HepG2 (cell line): ENCODE data around the gene SYAP1. TPM values are rescaled to one million over a fixed set of nuclear protein-coding genes. Genes with fewer than 3 reads are reported as not detected.

ENCODE experiments used
- ATAC-seq: fragments of 200-7000 bp; cut with Tn5 transposase; 3 replicates; pipeline ENCODE4 v1.9.1; 2020; ENCODE audit warnings: mild to moderate bottlenecking, moderate library complexity
- BruUV-seq: library from RNA; stranded (reverse); fragments of 400-500 nt; replicated peaks from 2 replicates; lab custom pipeline; 2021; lab: Mats Ljungman, UMichigan
- CTCF ChIA-PET: fragments of 300-600 bp; formaldehyde crosslinking; extraction: SDS; loops from one replicate; lab custom pipeline; 2021; ENCODE audit warnings: low total read pairs, inconsistent platforms, low intra/inter-chr PET ratio; lab: Yijun Ruan, JAX
- POLR2A ChIA-PET: fragments of 350-600 bp; sonication (Branson Sonifier 250); formaldehyde crosslinking; loops from one replicate; lab custom pipeline; 2020; ENCODE audit warnings: antibody characterized with exemption, inconsistent platforms; lab: Yijun Ruan, JAX
- DNase-seq: peaks from one replicate; pipeline ENCODE4 v3.0.0-alpha.2; 2015; ENCODE audit warnings: low spot score
- FAIRE-seq: peaks from 3 replicates; lab custom pipeline; 2011; peaks lifted over from hg19 to GRCh38; lab: Jason Lieb, UNC
- H2AFZ ChIP-seq: one replicate; pipeline ENCODE4 v1.6.1; 2011; ENCODE audit warnings: low read length, inconsistent platforms
- H3K27ac ChIP-seq: fragments of 300-600 bp; 3 replicates; pipeline ENCODE4 v1.8.0; 2011; ENCODE audit warnings: mixed run types, mild to moderate bottlenecking, mixed read lengths, low read length, inconsistent platforms; ENCODE audit not compliant: insufficient read depth; ENCODE audit errors: extremely low read length
- H3K27me3 ChIP-seq, 2 experiments: fragments of 200-600 bp in 1 of 2; 2 replicates in 1 of 2; 3 replicates in 1 of 2; pipeline versions ENCODE4 v1.6.0 to v1.8.0; 2011; ENCODE audit warnings: low read length in 2 of 2, mild to moderate bottlenecking in 2 of 2, moderate library complexity in 2 of 2, inconsistent platforms in 1 of 2; ENCODE audit not compliant: insufficient read depth in 2 of 2, control insufficient read depth in 1 of 2
- H3K36me3 ChIP-seq, 2 experiments: fragments of 200-600 bp in 1 of 2; replicated peaks in 1 of 2; 2 replicates in 1 of 2; 3 replicates in 1 of 2; pipeline versions ENCODE4 v1.5.1 to v1.8.0; 2011; ENCODE audit warnings: low read length in 2 of 2, inconsistent platforms in 1 of 2; ENCODE audit not compliant: insufficient read depth in 2 of 2, control insufficient read depth in 1 of 2
- H3K4me1 ChIP-seq: 2 replicates; pipeline ENCODE4 v1.5.1; 2012; ENCODE audit warnings: low read length, inconsistent platforms; ENCODE audit not compliant: insufficient read depth
- H3K4me2 ChIP-seq: 2 replicates; pipeline ENCODE4 v1.6.0; 2011; ENCODE audit warnings: low read depth, low read length, inconsistent platforms
- H3K4me3 ChIP-seq, 3 experiments: fragments of 200-600 bp in 1 of 3; sonication (generic), shearing (Covaris generic) in 1 of 3; replicated peaks in 1 of 3; 2 replicates each; pipeline ENCODE4 v1.5.1; 2011 to 2016; ENCODE audit warnings: low read length in 3 of 3, inconsistent platforms in 2 of 3, low read depth in 2 of 3, mild to moderate bottlenecking in 2 of 3, control low read depth in 1 of 3, mixed read lengths in 1 of 3; ENCODE audit not compliant: insufficient read depth in 1 of 3
- H3K79me2 ChIP-seq: one replicate; pipeline ENCODE4 v1.6.1; 2011; ENCODE audit warnings: low read length, inconsistent platforms; ENCODE audit not compliant: insufficient read depth
- H3K9ac ChIP-seq: 2 replicates; pipeline ENCODE4 v1.6.0; 2011; ENCODE audit warnings: mild to moderate bottlenecking, low read depth, low read length, inconsistent platforms; ENCODE audit not compliant: insufficient read depth
- H3K9me3 ChIP-seq: 2 replicates; pipeline ENCODE4 v1.5.1; 2012; ENCODE audit warnings: mild to moderate bottlenecking, low read length
- H4K20me1 ChIP-seq: 2 replicates; pipeline ENCODE4 v1.6.0; 2011; ENCODE audit warnings: inconsistent platforms, mild to moderate bottlenecking, low read length, moderate library complexity; ENCODE audit not compliant: insufficient read depth
- GZF1 ChIP-seq: sonication (generic); formaldehyde crosslinking; IDR thresholded peaks from 2 replicates; pipeline ENCODE4 v1.5.1; 2020; ENCODE audit warnings: mild to moderate bottlenecking, missing genetic modification reagents
- HNF4A ChIP-seq: sonication (generic); formaldehyde crosslinking; IDR thresholded peaks from 2 replicates; pipeline ENCODE4 v1.4.0; 2020; ENCODE audit warnings: missing genetic modification reagents
- KMT2A ChIP-seq: sonication (generic); formaldehyde crosslinking; IDR thresholded peaks from 2 replicates; pipeline ENCODE4 v1.4.0; 2020; ENCODE audit warnings: missing genetic modification reagents
- MED13 ChIP-seq: sonication (generic); formaldehyde crosslinking; IDR thresholded peaks from 2 replicates; pipeline ENCODE4 v1.5.0; 2020; ENCODE audit warnings: missing genetic modification reagents
- MLLT10 ChIP-seq: sonication (generic); formaldehyde crosslinking; IDR thresholded peaks from 2 replicates; pipeline ENCODE4 v1.4.0; 2020; ENCODE audit warnings: missing genetic modification reagents
- RFX3 ChIP-seq: IDR thresholded peaks from 2 replicates; pipeline ENCODE4 v1.6.1; 2016; ENCODE audit warnings: missing biosample characterization, missing genetic modification reagents
- SOX13 ChIP-seq, 3 experiments: fragments of 450-650 bp in 1 of 3; sonication (generic) in 1 of 3; formaldehyde crosslinking in 1 of 3; IDR thresholded peaks in 2 of 3; conservative IDR thresholded peaks in 1 of 3; 2 replicates each; pipeline versions ENCODE4 v1.5.0 to v1.6.1; 2016 to 2020; ENCODE audit warnings: antibody characterized with exemption in 1 of 3, mild to moderate bottlenecking in 1 of 3, missing compliant biosample characterization in 1 of 3, missing genetic modification reagents in 1 of 3, moderate library complexity in 1 of 3
- SOX5 ChIP-seq: IDR thresholded peaks from 2 replicates; pipeline ENCODE4 v1.6.1; 2016; ENCODE audit warnings: borderline replicate concordance
- SOX6 ChIP-seq, 2 experiments: fragments of 450-650 bp in 1 of 2; sonication (generic) in 1 of 2; formaldehyde crosslinking in 1 of 2; IDR thresholded peaks; 2 replicates each; pipeline versions ENCODE4 v1.4.0 to v1.6.1; 2017 to 2020; ENCODE audit warnings: antibody characterized with exemption in 1 of 2, mild to moderate bottlenecking in 1 of 2, missing genetic modification reagents in 1 of 2
- SP4 ChIP-seq: sonication (generic); formaldehyde crosslinking; IDR thresholded peaks from 2 replicates; pipeline ENCODE4 v1.8.1; 2023; ENCODE audit warnings: mild to moderate bottlenecking, missing genetic modification reagents
- ZBTB25 ChIP-seq: IDR thresholded peaks from 2 replicates; pipeline ENCODE4 v1.6.1; 2018; ENCODE audit warnings: missing genetic modification reagents
- ZFP36L2 ChIP-seq: sonication (generic); formaldehyde crosslinking; IDR thresholded peaks from 2 replicates; pipeline ENCODE4 v1.4.0; 2020; ENCODE audit warnings: missing genetic modification reagents
- ZNF510 ChIP-seq: sonication (generic); formaldehyde crosslinking; IDR thresholded peaks from 2 replicates; pipeline ENCODE4 v1.4.0; 2020; ENCODE audit warnings: low read depth, mild to moderate bottlenecking, missing genetic modification reagents
- ZNF562 ChIP-seq: sonication (generic); formaldehyde crosslinking; IDR thresholded peaks from 2 replicates; pipeline ENCODE4 v1.8.0; 2022; ENCODE audit warnings: missing genetic modification reagents, borderline replicate concordance
- WGBS: methylation state at CpG from one replicate; pipeline ENCODE4 v1.1.6; 2017; ENCODE audit warnings: low lambda C conversion rate; 5-methylcytosine and 5-hydroxymethylcytosine counted together
- in situ Hi-C: cut with HindIII; loops from 2 replicates; pipeline ENCODE4 v1.10.0; 2017; ENCODE audit warnings: low pct_unique_long_range_greater_than_20kb; ENCODE audit not compliant: extremely low pct_ligation_motif_present
- intact Hi-C: fragments of 100-400 bp; cut with micrococcal nuclease; formaldehyde crosslinking; loops from one replicate; pipeline ENCODE4 v1.10.0; 2022; ENCODE audit not compliant: unreplicated experiment
- polyA plus RNA-seq, 8 experiments: library from polyadenylated mRNA; depleted of rRNA in 3 of 8; stranded (reverse) in 7 of 8; unstranded in 1 of 8; fragments of >200 nt; fragmentation: Illumina TruSeq in 4 of 8; extraction: Trizol in 4 of 8; gene quantifications; 2 replicates each; pipeline versions ENCODE4 v1.2.1 to v1.2.3, GENCODE V29; 2011 to 2016; ENCODE audit warnings: low read depth in 4 of 8, missing spikeins in 1 of 8, mixed read lengths in 1 of 8; ENCODE audit not compliant: insufficient read depth in 1 of 8
- total RNA-seq, 5 experiments: library from RNA; depleted of rRNA; stranded (reverse); fragments of >200 nt; fragmentation: Illumina TruSeq; extraction: Trizol; gene quantifications; 2 replicates each; pipeline ENCODE4 v1.2.3, GENCODE V29; 2016; ENCODE audit warnings: low read depth in 1 of 5
- TF ChIP-seq, protein P1 (sequence below): sonication (generic); formaldehyde crosslinking; IDR thresholded peaks from 2 replicates; pipeline ENCODE4 v1.4.0; 2020; ENCODE audit warnings: missing genetic modification reagents
- TF ChIP-seq, protein P2 (sequence below): sonication (generic); formaldehyde crosslinking; IDR thresholded peaks from 2 replicates; pipeline ENCODE4 v1.4.0; 2020; ENCODE audit warnings: mild to moderate bottlenecking, missing genetic modification reagents

The SYAP1 gene
- total and polyA plus RNA-seq, 2 of the 13 experiments (the other 11 are each of a cell fraction or from before 2014, with no cell fraction given): 4.9 to 18.5 TPM

DNA sequence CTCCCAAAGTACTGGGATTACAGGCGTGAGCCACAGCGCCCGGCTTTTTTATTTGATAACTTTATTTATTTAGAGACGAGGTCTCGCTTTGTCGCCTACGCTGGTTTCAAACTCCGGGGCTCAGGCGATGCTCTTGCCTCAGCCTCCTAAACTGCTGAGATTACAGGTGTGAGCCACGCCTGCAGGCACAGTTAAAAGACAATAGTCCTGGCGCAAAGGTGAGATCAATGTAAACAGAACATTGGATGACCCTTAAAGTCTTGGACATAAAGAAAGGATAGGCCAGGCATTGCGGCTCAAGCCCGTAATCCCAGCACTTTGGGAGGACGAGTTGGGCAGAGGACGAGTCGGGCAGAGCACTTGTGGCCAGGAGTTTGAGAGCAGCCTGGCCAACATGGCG lies 64.0 kb downstream of the SYAP1 start:
- Histone ChIP-seq H3K36me3 (no peaks in the 10 kb centered on the region), H3K79me2 (peaks cover 14% of the 10 kb centered on the region), H2AFZ (no peak overlapping the region), H4K20me1 (no peaks in the 10 kb centered on the region), H3K27ac (no peak overlapping the region), H3K9ac (no peak overlapping the region), H3K4me3 (no peak overlapping the region), H3K27me3 (no peaks in the 10 kb centered on the region), H3K9me3 (no peaks in the 10 kb centered on the region), H3K4me2 (no peak overlapping the region), H3K4me1 (peaks cover 42% of the 10 kb centered on the region)
- no peak for FAIRE-seq
- in situ Hi-C loops: no loop called here
- no TSS peak for BruUV-seq
- ChIA-PET POLR2A (interaction anchor here (1.4 to 4.7 kb wide), 2 partner anchors 12 to 71 kb away, joined by 3 to 79 read pairs; partner anchors contain the start of gene CTPS2), CTCF (no interaction called here)
- TF ChIP-seq SOX13 (IDR thresholded peaks at IDR 0.05) (0 out of 2 replicates have a peak, but pooled peaks have one; percentile 23), SOX13 (CRISPR knock-in tag; conservative IDR thresholded peaks at IDR 0.05 in 1 of 2, IDR thresholded peaks at IDR 0.05 in 1 of 2) (peak in 1 of 2 experiments; percentile 75; a peak in 2 of 4 replicates), HNF4A (CRISPR knock-in tag) (no peak), GZF1 (no peak), ZFP36L2 (CRISPR knock-in tag) (no peak), SP4 (CRISPR knock-in tag) (no peak), SOX6 (IDR thresholded peaks at IDR 0.05) (no peak), SOX6 (CRISPR knock-in tag; IDR thresholded peaks at IDR 0.05) (peak; percentile 29; the same call in 1 of the 2 replicates), ZNF510 (CRISPR knock-in tag) (no peak), SOX5 (peak; percentile 40; the same call in 1 of the 2 replicates), KMT2A (no peak), MLLT10 (no peak), RFX3 (CRISPR knock-in tag) (no peak), MED13 (CRISPR knock-in tag) (no peak), ZBTB25 (CRISPR knock-in tag) (no peak), ZNF562 (CRISPR knock-in tag) (no peak)
- TF ChIP-seq, protein P1, sequence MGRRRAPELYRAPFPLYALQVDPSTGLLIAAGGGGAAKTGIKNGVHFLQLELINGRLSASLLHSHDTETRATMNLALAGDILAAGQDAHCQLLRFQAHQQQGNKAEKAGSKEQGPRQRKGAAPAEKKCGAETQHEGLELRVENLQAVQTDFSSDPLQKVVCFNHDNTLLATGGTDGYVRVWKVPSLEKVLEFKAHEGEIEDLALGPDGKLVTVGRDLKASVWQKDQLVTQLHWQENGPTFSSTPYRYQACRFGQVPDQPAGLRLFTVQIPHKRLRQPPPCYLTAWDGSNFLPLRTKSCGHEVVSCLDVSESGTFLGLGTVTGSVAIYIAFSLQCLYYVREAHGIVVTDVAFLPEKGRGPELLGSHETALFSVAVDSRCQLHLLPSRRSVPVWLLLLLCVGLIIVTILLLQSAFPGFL: no peak
- TF ChIP-seq, protein P2, sequence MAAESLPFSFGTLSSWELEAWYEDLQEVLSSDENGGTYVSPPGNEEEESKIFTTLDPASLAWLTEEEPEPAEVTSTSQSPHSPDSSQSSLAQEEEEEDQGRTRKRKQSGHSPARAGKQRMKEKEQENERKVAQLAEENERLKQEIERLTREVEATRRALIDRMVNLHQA (CRISPR knock-in tag): no peak
- WGBS: 37% methylated on average over 16 of the region's 17 CpGs
- ATAC-seq: no peak
- intact Hi-C loops: loop anchor here (10.0 kb wide), 1 partner anchor 69 kb away; the partner anchor contains the start of genes CTPS2 and SYAP1
- DNase-seq: no peak
